Skeletal muscle satellite cell (primary cell): ENCODE measurements around the gene MMEL1.
"Not testable (repeated sequence)": the region's sequence is repeated elsewhere in the genome, so short reads cannot be mapped to it uniquely, and the experiment has no call there.

Experiments used
- H3K27me3 ChIP-seq: 2 replicates; pipeline ENCODE4 v1.7.0; 2013; ENCODE audit warnings: low read length; ENCODE audit not compliant: control insufficient read depth, insufficient read depth
- H3K36me3 ChIP-seq: 2 replicates; pipeline ENCODE4 v1.7.0; 2013; ENCODE audit warnings: mild to moderate bottlenecking, control low read depth, low read length; ENCODE audit not compliant: insufficient read depth
- H3K4me1 ChIP-seq: 2 replicates; pipeline ENCODE4 v1.7.0; 2013; ENCODE audit warnings: low read length; ENCODE audit not compliant: control insufficient read depth, insufficient read depth
- H3K4me2 ChIP-seq: 2 replicates; pipeline ENCODE4 v1.7.0; 2013; ENCODE audit warnings: mild to moderate bottlenecking, low read length
- H3K4me3 ChIP-seq: 2 replicates; pipeline ENCODE4 v1.7.0; 2013; ENCODE audit warnings: low read length
- H3K9ac ChIP-seq: 2 replicates; pipeline ENCODE4 v1.7.0; 2013; ENCODE audit warnings: mild to moderate bottlenecking, low read depth, low read length, moderate library complexity
- H3K9me3 ChIP-seq: replicated peaks from 2 replicates; pipeline ENCODE4 v1.7.0; 2013; ENCODE audit warnings: mild to moderate bottlenecking, control low read depth, low read length

MMEL1 gene

DNA sequence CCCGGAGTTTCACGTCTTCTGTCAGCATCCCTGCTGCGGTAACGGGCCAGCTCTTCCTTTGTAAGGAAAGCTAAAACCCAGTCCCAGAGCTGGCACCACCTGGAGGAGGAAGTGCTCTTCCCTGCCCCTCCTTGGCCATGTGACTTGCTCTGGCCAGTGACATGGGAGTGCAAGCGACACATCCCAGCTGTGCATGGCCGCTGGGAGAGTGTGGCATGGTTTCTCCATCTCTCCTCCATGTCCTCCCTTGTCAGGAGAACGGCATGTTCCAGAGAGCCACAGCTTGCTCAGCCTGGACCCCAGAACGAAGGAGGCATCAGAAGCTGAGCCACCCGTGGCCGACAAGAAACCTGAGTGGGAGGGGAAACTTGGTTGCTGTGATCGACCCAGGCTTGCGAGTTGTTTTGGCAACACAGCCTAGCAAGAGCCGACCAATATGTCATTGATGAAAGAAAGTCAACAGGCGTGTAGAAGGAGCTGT lies 48.9 kb downstream of the MMEL1 start:
- H3K4me2 ChIP-seq = peak overlapping the region; percentile 27
- H3K4me1 ChIP-seq = peaks cover 16% of the 10 kb centered on the region
- no peaks in the 10 kb centered on the region for H3K9me3 ChIP-seq
- H3K4me3 ChIP-seq = no peak overlapping the region
- H3K9ac ChIP-seq = no peak overlapping the region
- peaks cover 2% of the 10 kb centered on the region for H3K36me3 ChIP-seq
- peaks cover 21% of the 10 kb centered on the region for H3K27me3 ChIP-seq

- Histone ChIP-seq H3K36me3 (no peaks in the 10 kb centered on the region), H3K9ac (no peak overlapping the region), H3K4me1 (peaks cover 16% of the 10 kb centered on the region), H3K9me3 (no peaks in the 10 kb centered on the region), H3K27me3 (peaks cover 23% of the 10 kb centered on the region), H3K4me2 (no peak overlapping the region), H3K4me3 (no peak overlapping the region)
Measured at GRCh38 chr1:2583331-2583791, 49.5 kb downstream of the MMEL1 start.

- no peaks in the 10 kb centered on the region for H3K36me3 ChIP-seq
- no peak overlapping the region for H3K4me2 ChIP-seq
- no peaks in the 10 kb centered on the region for H3K9me3 ChIP-seq
- peaks cover 23% of the 10 kb centered on the region for H3K27me3 ChIP-seq
- no peak overlapping the region for H3K4me3 ChIP-seq
- no peak overlapping the region for H3K9ac ChIP-seq
- H3K4me1 ChIP-seq = peaks cover 10% of the 10 kb centered on the region
Measured at GRCh38 chr1:2582391-2582790, 50.4 kb downstream of the MMEL1 start.

DNA sequence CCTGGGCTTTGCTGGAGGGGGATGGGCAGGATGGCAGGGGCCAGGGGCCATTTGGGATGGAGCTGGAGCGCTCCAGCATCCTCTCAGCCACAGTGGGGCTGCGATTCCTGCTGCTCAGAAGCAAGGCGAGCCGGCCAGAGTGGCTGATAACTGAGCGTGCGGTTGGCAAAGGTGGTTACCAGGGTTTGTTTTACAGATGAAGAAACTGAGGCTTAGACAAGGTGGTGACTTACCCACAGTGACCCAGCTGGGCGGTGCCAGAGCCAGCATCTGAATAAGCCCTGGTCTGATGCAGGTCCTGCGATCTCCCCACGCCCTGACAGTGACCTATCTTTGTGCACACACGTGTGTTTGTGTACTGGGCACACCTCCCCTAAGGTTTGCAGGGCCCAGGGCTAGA lies 52.1 kb downstream of the MMEL1 start:
- Histone ChIP-seq H3K4me3 (no peak overlapping the region), H3K4me2 (no peak overlapping the region), H3K27me3 (peaks cover 32% of the 10 kb centered on the region), H3K36me3 (no peaks in the 10 kb centered on the region), H3K4me1 (peaks cover 9% of the 10 kb centered on the region), H3K9me3 (no peaks in the 10 kb centered on the region), H3K9ac (no peak overlapping the region)

DNA sequence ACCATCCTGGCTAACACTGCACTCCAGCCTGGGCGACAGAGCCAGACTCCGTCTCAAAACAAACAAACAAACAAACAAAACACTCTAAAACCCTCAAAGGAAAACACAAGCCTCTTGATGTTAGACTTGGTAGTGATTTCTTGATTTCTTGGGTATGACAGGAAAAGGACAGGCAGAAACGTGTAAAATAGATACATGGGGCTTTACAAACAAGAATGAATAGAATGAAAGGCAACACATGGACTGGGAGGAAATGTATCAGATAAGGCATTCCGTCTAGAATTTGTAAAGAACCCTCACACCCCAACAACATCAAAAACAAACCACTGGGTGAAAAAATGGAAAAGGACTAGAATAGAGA lies 54.1 kb downstream of the MMEL1 start:
- Histone ChIP-seq H3K4me2 (no peak overlapping the region), H3K36me3 (no peaks in the 10 kb centered on the region), H3K4me1 (peaks cover 4% of the 10 kb centered on the region), H3K9me3 (no peaks in the 10 kb centered on the region), H3K4me3 (no peak overlapping the region), H3K27me3 (peaks cover 40% of the 10 kb centered on the region), H3K9ac (no peak overlapping the region)

DNA sequence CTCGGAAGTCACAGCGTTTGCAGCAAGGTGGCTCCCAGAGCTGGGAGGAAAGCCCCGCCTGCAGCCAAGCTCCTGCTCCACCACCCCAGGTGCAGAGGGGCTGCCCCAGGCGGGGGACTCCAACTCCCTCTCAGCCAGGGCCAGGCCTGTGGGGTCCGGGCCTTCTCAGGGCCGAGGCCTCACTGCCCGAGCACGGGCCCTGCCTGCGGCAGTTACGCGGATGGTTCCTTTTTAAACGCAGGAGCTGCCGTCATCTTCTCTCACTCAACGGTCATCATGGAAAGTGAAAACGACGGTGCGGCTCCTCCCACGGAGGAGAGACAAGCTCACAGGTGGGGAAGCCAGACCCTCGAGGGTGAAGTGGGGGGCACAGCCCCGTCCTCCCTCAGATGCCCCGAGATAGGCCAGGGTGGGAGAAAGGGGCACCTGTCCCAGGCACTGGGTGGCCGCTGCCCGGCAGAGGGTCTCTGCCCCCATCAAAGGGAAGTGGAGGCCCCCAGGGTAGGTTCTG lies 55.2 kb downstream of the MMEL1 start:
- peaks cover 51% of the 10 kb centered on the region for H3K27me3 ChIP-seq
- H3K36me3 ChIP-seq, H3K9me3 ChIP-seq, H3K9ac ChIP-seq, H3K4me2 ChIP-seq, H3K4me3 ChIP-seq, H3K4me1 ChIP-seq: not testable (repeated sequence)

- H3K4me2 ChIP-seq = no peak overlapping the region
- H3K4me3 ChIP-seq = no peak overlapping the region
- H3K27me3 ChIP-seq = peaks cover 48% of the 10 kb centered on the region
- no peaks in the 10 kb centered on the region for H3K36me3 ChIP-seq
- no peaks in the 10 kb centered on the region for H3K4me1 ChIP-seq
- H3K9ac ChIP-seq = no peak overlapping the region
- H3K9me3 ChIP-seq = no peaks in the 10 kb centered on the region
Measured at GRCh38 chr1:2575801-2576663, 56.8 kb downstream of the MMEL1 start.

GRCh38 chr1:2574350-2574749 lies 58.5 kb downstream of the MMEL1 start:
- H3K4me3 ChIP-seq = no peak overlapping the region
- no peaks in the 10 kb centered on the region for H3K36me3 ChIP-seq
- no peaks in the 10 kb centered on the region for H3K9me3 ChIP-seq
- H3K4me1 ChIP-seq = no peaks in the 10 kb centered on the region
- peaks cover 47% of the 10 kb centered on the region for H3K27me3 ChIP-seq
- no peak overlapping the region for H3K4me2 ChIP-seq
- H3K9ac ChIP-seq = no peak overlapping the region

DNA sequence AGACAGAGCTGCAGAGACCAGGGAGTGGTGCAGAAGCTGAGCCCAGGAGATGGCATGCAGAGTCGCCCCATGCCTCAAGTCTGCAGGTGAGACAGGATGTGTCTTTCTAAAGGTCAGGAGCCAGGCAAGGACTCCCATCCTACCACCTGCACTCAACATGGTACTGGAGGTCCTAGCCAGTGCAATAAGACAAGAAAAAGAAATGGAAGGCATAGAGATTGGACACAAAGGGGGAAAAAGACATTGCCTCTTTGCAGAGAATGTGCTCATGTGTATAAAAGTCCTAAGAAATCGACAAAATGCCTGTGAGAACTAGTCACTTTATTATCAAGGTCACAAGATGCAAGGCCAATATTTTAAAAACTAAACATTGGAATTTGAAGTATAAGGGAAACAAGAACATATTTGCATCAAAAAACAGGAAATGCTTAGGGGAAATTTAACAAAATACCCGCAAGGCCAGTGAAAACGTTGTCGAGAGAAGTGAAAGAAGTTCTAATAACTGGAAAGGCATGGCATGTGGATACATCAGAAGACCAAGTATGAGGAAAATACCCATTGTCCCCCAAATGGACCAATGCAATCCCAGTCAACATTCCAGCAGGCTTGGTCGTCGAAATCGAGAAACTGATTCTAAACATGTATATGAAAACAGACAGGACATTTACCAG lies 59.4 kb downstream of the MMEL1 start:
- no peak overlapping the region for H3K4me2 ChIP-seq
- H3K9me3 ChIP-seq = no peaks in the 10 kb centered on the region
- no peaks in the 10 kb centered on the region for H3K36me3 ChIP-seq
- H3K4me1 ChIP-seq = no peaks in the 10 kb centered on the region
- no peak overlapping the region for H3K9ac ChIP-seq
- peaks cover 45% of the 10 kb centered on the region for H3K27me3 ChIP-seq
- H3K4me3 ChIP-seq = no peak overlapping the region

- H3K9me3 ChIP-seq = no peaks in the 10 kb centered on the region
- H3K4me2 ChIP-seq = no peak overlapping the region
- no peaks in the 10 kb centered on the region for H3K4me1 ChIP-seq
- H3K9ac ChIP-seq = no peak overlapping the region
- H3K27me3 ChIP-seq = peaks cover 46% of the 10 kb centered on the region
- no peaks in the 10 kb centered on the region for H3K36me3 ChIP-seq
- H3K4me3 ChIP-seq = no peak overlapping the region
Measured at GRCh38 chr1:2571348-2571747, 61.5 kb downstream of the MMEL1 start.

DNA sequence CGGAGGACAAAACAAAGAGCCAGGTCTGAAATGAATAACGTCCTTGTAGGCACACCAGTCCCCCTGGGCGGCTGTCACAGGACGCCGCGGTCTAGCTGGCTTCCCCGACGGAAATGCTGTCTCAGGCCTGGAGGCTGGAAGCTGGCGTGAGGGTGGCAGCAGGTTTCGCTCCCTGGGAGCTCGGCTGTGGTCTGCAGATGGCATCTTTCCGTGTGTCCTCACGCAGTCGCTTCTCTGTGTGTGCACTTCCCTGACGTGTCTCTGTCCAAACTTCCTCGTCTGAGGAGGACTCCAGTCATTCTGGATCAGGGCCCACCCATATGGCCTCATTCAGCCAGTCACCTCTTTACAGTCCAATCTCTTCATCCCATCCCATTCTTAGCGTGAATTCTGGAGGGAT lies 62.5 kb downstream of the MMEL1 start:
- Histone ChIP-seq H3K27me3 (peaks cover 46% of the 10 kb centered on the region), H3K4me2 (no peak overlapping the region), H3K36me3 (no peaks in the 10 kb centered on the region), H3K4me1 (no peaks in the 10 kb centered on the region), H3K9me3 (no peaks in the 10 kb centered on the region), H3K4me3 (no peak overlapping the region), H3K9ac (no peak overlapping the region)
